ENCODE results near the gene B4GALNT1. TPM values are rescaled to one million over a fixed set of nuclear protein-coding genes. Genes with fewer than 3 reads are reported as not detected.
A peak's percentile ranks its signal among the peaks of the same experiment; 100 is the strongest.

The B4GALNT1 gene
- total and polyA plus RNA-seq, 2 of the 13 experiments (the other 11 are each of a cell fraction or from before 2014, with no cell fraction given) = 4.5 to 5.4 TPM

DNA sequence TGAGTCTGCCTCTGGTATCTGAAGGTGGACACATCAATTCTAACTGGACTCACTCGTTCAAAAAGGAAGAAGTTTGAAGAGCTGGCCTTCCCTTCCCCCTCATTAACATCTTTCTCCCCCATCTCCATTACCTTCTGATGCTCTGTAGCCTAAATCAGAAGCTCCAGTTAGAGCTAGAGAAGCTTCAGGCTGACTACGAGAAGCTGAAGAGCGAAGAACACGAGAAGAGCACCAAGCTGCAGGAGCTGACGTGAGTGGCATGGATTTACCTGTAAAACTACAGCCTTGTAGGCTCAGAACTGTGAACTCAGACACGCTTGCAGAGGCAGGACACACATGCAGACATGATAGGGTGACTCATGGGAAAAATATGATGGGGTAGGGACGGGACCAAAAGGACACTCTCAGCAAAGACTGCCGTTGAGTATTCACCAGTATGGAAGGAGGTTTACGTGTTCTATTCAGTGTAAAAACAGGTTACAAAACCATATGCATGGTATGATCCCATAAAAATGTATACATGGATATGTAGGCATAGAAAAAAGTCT lies 56.3 kb downstream of the B4GALNT1 start (continued):
- TF ChIP-seq ZSCAN20 (CRISPR knock-in tag; IDR thresholded peaks at IDR 0.05; ENCODE audit: borderline replicate concordance) (no peak), ARHGAP35 (CRISPR knock-in tag; IDR thresholded peaks at IDR 0.05; ENCODE audit: borderline replicate concordance) (peak; percentile 17; the same call in 1 of the 2 replicates), HNF4G (IDR thresholded peaks at IDR 0.05; ENCODE audit: borderline replicate concordance, low read depth, low read length) (no peak), HNF4G (CRISPR knock-in tag; IDR thresholded peaks at IDR 0.05; ENCODE audit: borderline replicate concordance, low read depth) (no peak), NFYC (CRISPR knock-in tag; IDR thresholded peaks at IDR 0.05) (no peak), KLF6 (CRISPR knock-in tag; IDR thresholded peaks at IDR 0.05) (no peak), RNF2 (conservative IDR thresholded peaks at IDR 0.05; ENCODE audit: low read depth) (no peak), ZNF3 (CRISPR knock-in tag; IDR thresholded peaks at IDR 0.05) (no peak), MAFF (IDR thresholded peaks at IDR 0.05; ENCODE audit: low read depth, low read length) (peak; percentile 43; the same call in 1 of the 2 replicates), ZNF660 (CRISPR knock-in tag; IDR thresholded peaks at IDR 0.05; ENCODE audit: borderline replicate concordance, low read depth) (no peak), SAFB2 (CRISPR knock-in tag; IDR thresholded peaks at IDR 0.05; ENCODE audit: borderline replicate concordance, low read depth) (no peak), THAP11 (CRISPR knock-in tag; IDR thresholded peaks at IDR 0.05) (no peak), CREB1 (IDR thresholded peaks at IDR 0.05) (peak; percentile 37; the same call in 1 of the 2 replicates), CREB1 (CRISPR knock-in tag; IDR thresholded peaks at IDR 0.05) (peak; percentile 62), MXI1 (IDR thresholded peaks at IDR 0.05; ENCODE audit: borderline replicate concordance, low read depth, low read length) (no peak), ZNF496 (CRISPR knock-in tag; IDR thresholded peaks at IDR 0.05; ENCODE audit: insufficient replicate concordance) (no peak), KDM6A (CRISPR knock-in tag; IDR thresholded peaks at IDR 0.05; ENCODE audit: low read depth) (no peak), ZBTB3 (CRISPR knock-in tag; IDR thresholded peaks at IDR 0.05; ENCODE audit: borderline replicate concordance, low read depth) (no peak), FOXJ3 (CRISPR knock-in tag; IDR thresholded peaks at IDR 0.05; ENCODE audit: borderline replicate concordance) (no peak), ZBTB38 (CRISPR knock-in tag; IDR thresholded peaks at IDR 0.05) (0 out of 2 replicates have a peak, but pooled peaks have one; percentile 12), ZNF160 (CRISPR knock-in tag; IDR thresholded peaks at IDR 0.05) (no peak), ZNF317 (CRISPR knock-in tag; IDR thresholded peaks at IDR 0.05) (0 out of 2 replicates have a peak, but pooled peaks have one; percentile 9), HOXA3 (CRISPR knock-in tag; IDR thresholded peaks at IDR 0.05) (no peak), NR2F1 (CRISPR knock-in tag; IDR thresholded peaks at IDR 0.05) (no peak), ZNF883 (CRISPR knock-in tag; IDR thresholded peaks at IDR 0.05; ENCODE audit: not compliant biosample characterization) (no peak), PAF1 (CRISPR knock-in tag; IDR thresholded peaks at IDR 0.05) (no peak), ZNF451 (CRISPR knock-in tag; IDR thresholded peaks at IDR 0.05) (no peak), YEATS2 (CRISPR knock-in tag; IDR thresholded peaks at IDR 0.05; ENCODE audit: borderline replicate concordance) (0 out of 2 replicates have a peak, but pooled peaks have one; percentile 15)
- TF ChIP-seq, protein P1, sequence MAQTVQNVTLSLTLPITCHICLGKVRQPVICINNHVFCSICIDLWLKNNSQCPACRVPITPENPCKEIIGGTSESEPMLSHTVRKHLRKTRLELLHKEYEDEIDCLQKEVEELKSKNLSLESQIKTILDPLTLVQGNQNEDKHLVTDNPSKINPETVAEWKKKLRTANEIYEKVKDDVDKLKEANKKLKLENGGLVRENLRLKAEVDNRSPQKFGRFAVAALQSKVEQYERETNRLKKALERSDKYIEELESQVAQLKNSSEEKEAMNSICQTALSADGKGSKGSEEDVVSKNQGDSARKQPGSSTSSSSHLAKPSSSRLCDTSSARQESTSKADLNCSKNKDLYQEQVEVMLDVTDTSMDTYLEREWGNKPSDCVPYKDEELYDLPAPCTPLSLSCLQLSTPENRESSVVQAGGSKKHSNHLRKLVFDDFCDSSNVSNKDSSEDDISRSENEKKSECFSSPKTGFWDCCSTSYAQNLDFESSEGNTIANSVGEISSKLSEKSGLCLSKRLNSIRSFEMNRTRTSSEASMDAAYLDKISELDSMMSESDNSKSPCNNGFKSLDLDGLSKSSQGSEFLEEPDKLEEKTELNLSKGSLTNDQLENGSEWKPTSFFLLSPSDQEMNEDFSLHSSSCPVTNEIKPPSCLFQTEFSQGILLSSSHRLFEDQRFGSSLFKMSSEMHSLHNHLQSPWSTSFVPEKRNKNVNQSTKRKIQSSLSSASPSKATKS (CRISPR knock-in tag; IDR thresholded peaks at IDR 0.05) = 0 out of 2 replicates have a peak, but pooled peaks have one; percentile 12
- TF ChIP-seq, protein P2, sequence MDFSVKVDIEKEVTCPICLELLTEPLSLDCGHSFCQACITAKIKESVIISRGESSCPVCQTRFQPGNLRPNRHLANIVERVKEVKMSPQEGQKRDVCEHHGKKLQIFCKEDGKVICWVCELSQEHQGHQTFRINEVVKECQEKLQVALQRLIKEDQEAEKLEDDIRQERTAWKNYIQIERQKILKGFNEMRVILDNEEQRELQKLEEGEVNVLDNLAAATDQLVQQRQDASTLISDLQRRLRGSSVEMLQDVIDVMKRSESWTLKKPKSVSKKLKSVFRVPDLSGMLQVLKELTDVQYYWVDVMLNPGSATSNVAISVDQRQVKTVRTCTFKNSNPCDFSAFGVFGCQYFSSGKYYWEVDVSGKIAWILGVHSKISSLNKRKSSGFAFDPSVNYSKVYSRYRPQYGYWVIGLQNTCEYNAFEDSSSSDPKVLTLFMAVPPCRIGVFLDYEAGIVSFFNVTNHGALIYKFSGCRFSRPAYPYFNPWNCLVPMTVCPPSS (IDR thresholded peaks at IDR 0.05) = no peak
